Astrocyte (in vitro differentiated cells and primary cell): Measurements from ENCODE around the gene ITFG1. TPM values are rescaled to one million over a fixed set of nuclear protein-coding genes. Genes with fewer than 3 reads are reported as not detected.

Experiments used
- DNase-seq: peaks from one replicate; pipeline ENCODE4 v3.0.0-alpha.2; 2010; ENCODE audit warnings: low read depth
- FAIRE-seq: peaks from 2 replicates; lab custom pipeline; 2011; peaks lifted over from hg19 to GRCh38; lab: Jason Lieb, UNC
- H2AFZ ChIP-seq: 2 replicates; pipeline ENCODE4 v1.6.0; 2012; ENCODE audit warnings: low read depth, low read length, inconsistent platforms
- H3K27ac ChIP-seq: 2 replicates; pipeline ENCODE4 v1.5.1; 2011; ENCODE audit warnings: low read depth, low read length, inconsistent platforms
- H3K27me3 ChIP-seq: 2 replicates; pipeline ENCODE4 v1.6.0; 2011; ENCODE audit warnings: low read length, inconsistent platforms; ENCODE audit not compliant: insufficient read depth
- H3K36me3 ChIP-seq: 2 replicates; pipeline ENCODE4 v1.5.1; 2011; ENCODE audit warnings: low read length, inconsistent platforms; ENCODE audit not compliant: insufficient read depth
- H3K4me1 ChIP-seq: 2 replicates; pipeline ENCODE4 v1.5.1; 2011; ENCODE audit warnings: low read length, inconsistent platforms; ENCODE audit not compliant: insufficient read depth
- H3K4me2 ChIP-seq: 2 replicates; pipeline ENCODE4 v1.6.0; 2012; ENCODE audit warnings: low read length, inconsistent platforms
- H3K4me3 ChIP-seq: 2 replicates; pipeline ENCODE4 v1.5.1; 2011; ENCODE audit warnings: low read depth, mild to moderate bottlenecking, low read length, inconsistent platforms; ENCODE audit not compliant: insufficient read depth
- H3K79me2 ChIP-seq: 2 replicates; pipeline ENCODE4 v1.6.0; 2012; ENCODE audit warnings: mild to moderate bottlenecking, low read length, inconsistent platforms; ENCODE audit not compliant: insufficient read depth
- H3K9ac ChIP-seq: 2 replicates; pipeline ENCODE4 v1.6.0; 2012; ENCODE audit warnings: mild to moderate bottlenecking, low read length, inconsistent platforms
- H3K9me3 ChIP-seq: 2 replicates; pipeline ENCODE4 v1.5.1; 2012; ENCODE audit warnings: low read depth, mild to moderate bottlenecking, low read length, inconsistent platforms; ENCODE audit not compliant: insufficient read depth
- H4K20me1 ChIP-seq: 2 replicates; pipeline ENCODE4 v1.6.0; 2012; ENCODE audit warnings: low read length, inconsistent platforms; ENCODE audit not compliant: insufficient read depth
- H3K27ac Mint-ChIP-seq: one replicate; pipeline ENCODE4 v1.8.0; 2021; ENCODE audit warnings: mild to moderate bottlenecking, mixed read lengths; ENCODE audit not compliant: unreplicated experiment
- H3K27me3 Mint-ChIP-seq: one replicate; pipeline ENCODE4 v1.8.0; 2021; ENCODE audit warnings: low read depth, mixed read lengths; ENCODE audit not compliant: unreplicated experiment
- H3K36me3 Mint-ChIP-seq: one replicate; pipeline ENCODE4 v1.8.0; 2021; ENCODE audit warnings: low read depth, mixed read lengths; ENCODE audit not compliant: unreplicated experiment
- H3K4me1 Mint-ChIP-seq: one replicate; pipeline ENCODE4 v1.8.0; 2021; ENCODE audit warnings: low read depth, mixed read lengths; ENCODE audit not compliant: unreplicated experiment
- H3K4me3 Mint-ChIP-seq: one replicate; pipeline ENCODE4 v1.8.0; 2021; ENCODE audit warnings: mild to moderate bottlenecking, moderate library complexity, mixed read lengths; ENCODE audit not compliant: unreplicated experiment
- H3K9me3 Mint-ChIP-seq: one replicate; pipeline ENCODE4 v1.8.0; 2021; ENCODE audit warnings: mild to moderate bottlenecking, mixed read lengths; ENCODE audit not compliant: unreplicated experiment
- EZH2 ChIP-seq: IDR thresholded peaks from 2 replicates; pipeline ENCODE4 v1.6.1; 2012; ENCODE audit warnings: mild to moderate bottlenecking, low read length, inconsistent platforms; ENCODE audit not compliant: insufficient read depth
- total RNA-seq: library from RNA; stranded (reverse); gene quantifications from 2 replicates; pipeline ENCODE4 v1.2.1, GENCODE V29; 2021
- TF ChIP-seq, protein P1 (sequence below): IDR thresholded peaks from 2 replicates; pipeline ENCODE4 v1.5.1; 2011; ENCODE audit warnings: low read depth, mild to moderate bottlenecking, inconsistent platforms, low read length, moderate library complexity; ENCODE audit not compliant: insufficient read depth

Gene ITFG1
- total RNA-seq, 1 donor from 2014 or later = 52.7 TPM

DNA sequence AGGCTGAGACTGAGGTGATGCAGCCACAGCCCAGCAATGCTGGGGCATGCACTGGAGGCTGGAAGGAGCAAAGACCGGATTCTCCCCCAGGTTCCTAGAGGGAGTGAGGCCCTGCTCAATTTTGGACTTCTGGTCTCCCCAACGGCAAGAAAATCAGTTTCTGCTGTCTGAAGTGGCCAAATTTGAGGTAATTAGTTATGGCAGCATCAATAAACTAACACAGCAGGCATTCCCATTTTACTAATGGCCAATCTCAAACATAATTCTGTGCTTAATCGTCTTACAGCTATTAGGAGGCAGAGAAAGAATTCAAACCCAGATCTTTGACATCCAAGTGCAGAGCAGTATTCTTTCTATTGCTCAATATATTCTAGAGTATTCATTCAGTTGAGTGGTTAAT, 333.3 kb downstream of the ITFG1 start:
- H3K79me2 ChIP-seq = peaks cover 57% of the 10 kb centered on the region
- H3K27ac ChIP-seq = no peak overlapping the region
- no peak for TF ChIP-seq EZH2
- TF ChIP-seq, protein P1, sequence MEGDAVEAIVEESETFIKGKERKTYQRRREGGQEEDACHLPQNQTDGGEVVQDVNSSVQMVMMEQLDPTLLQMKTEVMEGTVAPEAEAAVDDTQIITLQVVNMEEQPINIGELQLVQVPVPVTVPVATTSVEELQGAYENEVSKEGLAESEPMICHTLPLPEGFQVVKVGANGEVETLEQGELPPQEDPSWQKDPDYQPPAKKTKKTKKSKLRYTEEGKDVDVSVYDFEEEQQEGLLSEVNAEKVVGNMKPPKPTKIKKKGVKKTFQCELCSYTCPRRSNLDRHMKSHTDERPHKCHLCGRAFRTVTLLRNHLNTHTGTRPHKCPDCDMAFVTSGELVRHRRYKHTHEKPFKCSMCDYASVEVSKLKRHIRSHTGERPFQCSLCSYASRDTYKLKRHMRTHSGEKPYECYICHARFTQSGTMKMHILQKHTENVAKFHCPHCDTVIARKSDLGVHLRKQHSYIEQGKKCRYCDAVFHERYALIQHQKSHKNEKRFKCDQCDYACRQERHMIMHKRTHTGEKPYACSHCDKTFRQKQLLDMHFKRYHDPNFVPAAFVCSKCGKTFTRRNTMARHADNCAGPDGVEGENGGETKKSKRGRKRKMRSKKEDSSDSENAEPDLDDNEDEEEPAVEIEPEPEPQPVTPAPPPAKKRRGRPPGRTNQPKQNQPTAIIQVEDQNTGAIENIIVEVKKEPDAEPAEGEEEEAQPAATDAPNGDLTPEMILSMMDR = no peak
- Mint-ChIP-seq H3K27me3 (no peaks in the 10 kb centered on the region), H3K9me3 (no peaks in the 10 kb centered on the region), H3K4me1 (no peaks in the 10 kb centered on the region), H3K4me3 (no peak overlapping the region), H3K27ac (no peak overlapping the region), H3K36me3 (no peaks in the 10 kb centered on the region)
- DNase-seq (no peak), FAIRE-seq (no peak)
- H3K36me3 ChIP-seq = no peaks in the 10 kb centered on the region
- no peak overlapping the region for H2AFZ ChIP-seq
- H3K27me3 ChIP-seq = no peaks in the 10 kb centered on the region
- H3K4me2 ChIP-seq = no peak overlapping the region
- H3K4me1 ChIP-seq = no peaks in the 10 kb centered on the region
- H3K9me3 ChIP-seq = no peaks in the 10 kb centered on the region
- H3K4me3 ChIP-seq = no peak overlapping the region
- peaks cover 3% of the 10 kb centered on the region for H4K20me1 ChIP-seq
- no peak overlapping the region for H3K9ac ChIP-seq

DNA sequence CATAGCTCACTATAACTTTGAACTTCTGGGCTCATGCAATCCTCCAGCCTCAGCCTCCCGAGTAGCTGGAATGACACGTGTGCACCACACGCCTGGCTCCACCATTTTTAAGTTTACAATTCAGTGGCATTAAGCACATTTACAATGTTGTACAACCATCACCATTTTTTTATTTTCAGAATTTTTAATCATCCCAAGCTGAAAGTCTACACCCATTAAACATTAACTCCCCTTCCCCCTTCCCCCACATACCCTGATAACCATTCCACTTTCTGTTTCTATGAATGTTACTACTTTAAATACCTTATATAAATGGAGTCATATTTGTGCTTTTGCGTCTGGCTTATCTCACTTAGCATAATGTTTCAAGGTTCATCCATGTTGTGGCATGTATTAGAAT, 335.1 kb downstream of the ITFG1 start:
- H3K4me3 Mint-ChIP-seq = no peak overlapping the region
- FAIRE-seq = no peak
- no peak overlapping the region for H3K4me3 ChIP-seq
- H3K9me3 ChIP-seq = no peaks in the 10 kb centered on the region
- H3K27ac Mint-ChIP-seq = no peak overlapping the region
- H3K9me3 Mint-ChIP-seq = no peaks in the 10 kb centered on the region
- no peaks in the 10 kb centered on the region for H3K4me1 ChIP-seq
- no peaks in the 10 kb centered on the region for H3K36me3 Mint-ChIP-seq
- H3K27me3 ChIP-seq = no peaks in the 10 kb centered on the region
- no peak for DNase-seq
- no peak overlapping the region for H2AFZ ChIP-seq
- no peaks in the 10 kb centered on the region for H3K4me1 Mint-ChIP-seq
- peaks cover 39% of the 10 kb centered on the region for H3K79me2 ChIP-seq
- H3K4me2 ChIP-seq = no peak overlapping the region
- no peak overlapping the region for H3K9ac ChIP-seq
- H3K27me3 Mint-ChIP-seq = no peaks in the 10 kb centered on the region
- H3K36me3 ChIP-seq = peaks cover 4% of the 10 kb centered on the region
- no peak overlapping the region for H3K27ac ChIP-seq
- TF ChIP-seq, protein P1 = no peak
- TF ChIP-seq EZH2 = no peak
- no peaks in the 10 kb centered on the region for H4K20me1 ChIP-seq

DNA sequence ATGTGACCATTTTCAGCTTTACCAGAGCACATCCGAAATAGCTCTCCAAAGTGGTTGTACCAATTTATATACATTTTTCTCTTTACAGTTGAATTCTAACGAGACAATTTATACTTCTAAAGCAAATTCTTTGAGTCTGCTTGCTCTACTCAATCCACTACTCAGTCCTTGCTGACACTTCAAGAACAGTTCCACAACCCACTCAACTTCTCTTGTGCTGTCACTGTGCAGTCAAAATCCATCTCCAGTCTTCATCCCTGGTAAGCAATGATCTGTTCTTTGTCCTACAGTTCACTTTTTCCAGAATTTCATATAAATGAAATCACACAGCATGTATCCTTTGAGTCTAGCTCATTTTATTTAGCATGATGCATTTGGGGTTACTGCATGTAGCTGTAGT, 347.7 kb downstream of the ITFG1 start:
- no peak for DNase-seq
- H3K9me3 Mint-ChIP-seq = no peaks in the 10 kb centered on the region
- no peak for FAIRE-seq

More for the DNA sequence above, 347.7 kb downstream of the ITFG1 start:
- Histone ChIP-seq H3K27me3 (no peaks in the 10 kb centered on the region), H4K20me1 (no peaks in the 10 kb centered on the region), H3K36me3 (peaks cover 15% of the 10 kb centered on the region), H3K9me3 (no peaks in the 10 kb centered on the region), H3K79me2 (no peaks in the 10 kb centered on the region), H3K9ac (no peak overlapping the region), H3K4me3 (no peak overlapping the region), H3K27ac (no peak overlapping the region), H2AFZ (no peak overlapping the region), H3K4me1 (no peaks in the 10 kb centered on the region), H3K4me2 (no peak overlapping the region)
- no peaks in the 10 kb centered on the region for H3K36me3 Mint-ChIP-seq
- no peaks in the 10 kb centered on the region for H3K4me1 Mint-ChIP-seq
- H3K27ac Mint-ChIP-seq = no peak overlapping the region
- no peak overlapping the region for H3K4me3 Mint-ChIP-seq
- TF ChIP-seq, protein P1 = no peak
- no peak for TF ChIP-seq EZH2
- no peaks in the 10 kb centered on the region for H3K27me3 Mint-ChIP-seq
